HUES64 (cell line): ENCODE data around the gene PIGC.

Experiments
- H3K27ac ChIP-seq: 2 replicates; pipeline ENCODE4 v1.7.0; 2013; ENCODE audit warnings: low read depth, low read length, inconsistent platforms
- H3K27me3 ChIP-seq: 2 replicates; pipeline ENCODE4 v1.6.1; 2013; ENCODE audit warnings: mild to moderate bottlenecking, low read length; ENCODE audit not compliant: insufficient read depth
- H3K36me3 ChIP-seq: 2 replicates; pipeline ENCODE4 v1.6.1; 2013; ENCODE audit warnings: mild to moderate bottlenecking, low read length; ENCODE audit not compliant: insufficient read depth
- H3K4me1 ChIP-seq: 2 replicates; pipeline ENCODE4 v1.6.1; 2013; ENCODE audit warnings: mild to moderate bottlenecking, low read length, moderate library complexity; ENCODE audit not compliant: insufficient read depth
- H3K4me3 ChIP-seq: 2 replicates; pipeline ENCODE4 v1.5.1; 2013; ENCODE audit warnings: mild to moderate bottlenecking, low read length, moderate library complexity
- H3K9ac ChIP-seq: 2 replicates; pipeline ENCODE4 v1.6.1; 2013; ENCODE audit warnings: mild to moderate bottlenecking, low read depth, low read length
- H3K9me3 ChIP-seq: 2 replicates; pipeline ENCODE4 v1.6.1; 2013; ENCODE audit warnings: low read depth, low read length; ENCODE audit not compliant: insufficient read depth
- WGBS: fragments of 150-250, 120-280 bp; methylation state at CpG from one replicate; pipeline ENCODE4 v1.1.7; 2013; ENCODE audit warnings: missing lambda C conversion rate; 5-methylcytosine and 5-hydroxymethylcytosine counted together

PIGC gene

DNA sequence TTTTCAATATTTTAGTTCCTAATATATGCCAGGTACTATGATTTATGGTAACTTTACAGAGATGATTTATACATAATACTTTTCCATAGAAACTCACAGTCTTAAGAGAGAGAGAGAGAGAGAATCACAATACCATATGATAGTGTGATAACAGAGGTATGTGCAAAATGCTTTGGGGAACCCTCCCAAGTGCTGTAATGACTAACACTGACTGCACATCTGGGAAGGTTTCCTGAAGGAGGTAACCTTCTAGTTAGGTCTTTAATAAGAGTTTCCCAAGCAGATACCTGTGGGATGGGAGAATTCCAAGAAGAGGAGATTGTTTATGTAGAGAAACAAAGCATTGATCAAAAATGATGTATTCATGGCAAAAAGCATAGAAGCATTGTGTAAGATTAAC lies 34.6 kb upstream of the PIGC start:
- Histone ChIP-seq H3K27me3 (no peaks in the 10 kb centered on the region), H3K4me3 (no peak overlapping the region), H3K4me1 (no peaks in the 10 kb centered on the region; the same call in 1 of the 2 replicates), H3K9ac (no peak overlapping the region), H3K36me3 (no peaks in the 10 kb centered on the region), H3K9me3 (no peaks in the 10 kb centered on the region), H3K27ac (no peak overlapping the region)

DNA sequence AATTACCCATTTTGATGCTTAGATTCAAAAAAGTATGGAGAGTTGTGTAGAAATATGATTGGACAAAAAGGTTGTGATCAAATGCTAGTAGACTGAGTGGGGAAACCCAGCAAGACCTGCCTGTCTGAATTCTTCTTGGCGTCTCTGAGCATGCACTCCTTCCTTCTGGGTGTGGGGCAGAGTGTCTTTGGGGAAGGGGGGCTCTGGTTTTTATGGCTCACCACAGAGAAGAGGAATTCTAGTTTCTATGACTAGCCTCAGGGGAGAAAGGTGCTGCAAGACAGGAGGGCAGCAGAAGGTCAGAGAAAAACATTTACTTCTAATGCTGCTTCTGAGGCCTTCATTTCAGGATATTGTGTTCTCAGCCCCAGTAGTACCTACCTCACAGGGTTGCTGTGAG lies 33.9 kb upstream of the PIGC start:
- H3K9me3 ChIP-seq = no peaks in the 10 kb centered on the region
- no peak overlapping the region for H3K27ac ChIP-seq
- no peaks in the 10 kb centered on the region for H3K36me3 ChIP-seq
- no peaks in the 10 kb centered on the region; the same call in 1 of the 2 replicates for H3K4me1 ChIP-seq
- no peaks in the 10 kb centered on the region for H3K27me3 ChIP-seq
- no peak overlapping the region for H3K9ac ChIP-seq
- 89% methylated on average over 1 of the region's 1 CpG for WGBS
- no peak overlapping the region for H3K4me3 ChIP-seq

DNA sequence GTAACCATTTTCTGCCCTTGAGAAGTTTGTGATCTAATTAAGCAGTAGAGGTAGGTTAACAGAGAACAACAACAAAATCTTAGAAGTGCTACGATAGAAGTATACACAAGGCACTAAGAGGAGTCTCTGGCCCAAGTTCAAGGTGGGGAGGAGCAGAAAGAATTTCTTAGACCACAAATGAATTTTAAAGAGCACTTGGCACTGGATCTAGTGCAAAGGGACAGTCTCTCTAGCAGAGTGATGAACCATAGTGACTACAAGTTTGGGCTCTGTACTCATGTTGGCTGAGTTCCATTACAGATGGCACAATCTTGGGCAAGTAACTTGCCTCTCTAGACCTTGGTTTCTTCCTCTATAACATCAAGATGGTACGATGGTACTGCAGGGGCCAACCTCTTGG lies 33.3 kb upstream of the PIGC start:
- no peaks in the 10 kb centered on the region for H3K27me3 ChIP-seq
- no peaks in the 10 kb centered on the region for H3K36me3 ChIP-seq
- no peak overlapping the region for H3K9ac ChIP-seq
- no peak overlapping the region for H3K27ac ChIP-seq
- WGBS = 91% methylated on average over 2 of the region's 2 CpGs
- no peak overlapping the region for H3K4me3 ChIP-seq
- no peaks in the 10 kb centered on the region; the same call in 1 of the 2 replicates for H3K4me1 ChIP-seq
- H3K9me3 ChIP-seq = no peaks in the 10 kb centered on the region

DNA sequence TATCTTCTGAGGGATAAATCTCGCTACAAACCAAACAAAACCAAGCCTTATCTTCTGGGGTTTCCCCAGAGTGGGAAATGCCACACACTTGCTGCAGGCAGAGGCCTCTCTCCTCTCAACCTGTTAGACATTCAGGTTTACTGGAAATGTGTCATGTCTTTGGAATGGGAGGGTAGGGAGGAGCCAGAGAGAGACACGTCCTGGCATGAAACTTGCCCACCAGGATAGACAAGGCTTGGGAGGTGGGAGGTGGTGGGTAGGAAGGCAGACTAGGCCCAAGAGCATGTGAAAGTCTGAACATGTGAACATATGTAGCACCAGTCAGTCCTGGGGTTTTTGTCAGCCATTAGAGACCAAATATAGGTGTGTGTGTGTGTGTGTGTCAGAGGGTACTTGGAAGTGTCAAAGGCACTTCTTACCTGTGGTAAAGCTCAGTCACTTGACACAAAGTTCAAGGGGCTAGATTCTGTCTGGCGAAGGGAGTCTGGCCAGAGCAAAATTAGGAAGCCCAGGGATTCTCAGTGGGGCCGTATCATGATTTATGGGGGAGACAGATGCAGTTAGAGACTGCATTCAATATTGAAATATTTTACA lies 32.4 kb upstream of the PIGC start:
- Histone ChIP-seq H3K9ac (no peak overlapping the region), H3K9me3 (no peaks in the 10 kb centered on the region), H3K4me1 (no peaks in the 10 kb centered on the region; the same call in 1 of the 2 replicates), H3K27me3 (no peaks in the 10 kb centered on the region), H3K36me3 (no peaks in the 10 kb centered on the region), H3K27ac (no peak overlapping the region), H3K4me3 (no peak overlapping the region)
- 87% methylated on average over 4 of the region's 4 CpGs for WGBS

DNA sequence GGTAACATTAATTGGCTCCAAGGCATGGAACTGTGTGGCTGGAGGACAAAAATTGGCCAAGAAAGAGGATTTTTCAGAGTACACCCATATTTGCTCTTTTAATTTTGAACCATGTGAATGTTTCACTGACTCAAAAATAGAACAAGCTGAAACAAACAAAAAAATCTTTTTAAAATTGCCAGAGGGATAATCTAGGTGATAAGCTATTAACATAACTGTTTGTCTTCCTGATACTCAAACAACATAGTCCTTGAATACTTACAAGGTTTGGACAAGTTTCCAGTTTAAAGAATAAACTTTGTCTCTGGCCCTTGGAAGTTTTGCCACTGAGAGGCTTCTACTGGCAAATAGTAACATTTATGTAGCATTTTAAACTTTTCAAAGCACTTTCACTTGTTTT lies 30.0 kb upstream of the PIGC start:
- H3K27me3 ChIP-seq = no peaks in the 10 kb centered on the region

DNA sequence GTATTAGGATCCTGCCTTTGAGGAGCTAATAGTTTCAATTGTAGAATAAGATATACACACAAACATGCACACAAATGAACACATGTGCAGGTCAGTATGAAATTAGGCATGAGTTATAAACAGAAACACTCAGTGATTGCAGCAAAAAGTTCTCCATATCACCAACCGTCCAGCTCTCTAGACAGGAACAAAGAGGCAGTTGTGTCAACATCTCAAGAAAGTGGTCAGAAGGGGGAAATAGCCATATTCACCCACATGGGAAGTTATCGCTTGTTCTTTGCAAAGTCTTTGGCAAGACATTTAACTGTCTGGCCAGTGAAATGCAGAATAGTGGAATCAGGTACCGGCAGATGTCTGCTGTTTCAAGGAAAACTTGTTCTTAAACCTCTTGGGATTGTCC lies 29.4 kb upstream of the PIGC start:
- no peaks in the 10 kb centered on the region for H3K27me3 ChIP-seq
- H3K27ac ChIP-seq = no peak overlapping the region
- no peaks in the 10 kb centered on the region for H3K36me3 ChIP-seq
- no peaks in the 10 kb centered on the region for H3K9me3 ChIP-seq
- no peaks in the 10 kb centered on the region for H3K4me1 ChIP-seq
- no peak overlapping the region for H3K4me3 ChIP-seq
- no peak overlapping the region for H3K9ac ChIP-seq
- WGBS = 85% methylated on average over 3 of the region's 3 CpGs

More for the DNA sequence above, 30.0 kb upstream of the PIGC start:
- H3K36me3 ChIP-seq = no peaks in the 10 kb centered on the region
- no peak overlapping the region for H3K9ac ChIP-seq
- no peak overlapping the region for H3K4me3 ChIP-seq
- no peaks in the 10 kb centered on the region for H3K9me3 ChIP-seq
- no peak overlapping the region for H3K27ac ChIP-seq
- no peaks in the 10 kb centered on the region for H3K4me1 ChIP-seq

DNA sequence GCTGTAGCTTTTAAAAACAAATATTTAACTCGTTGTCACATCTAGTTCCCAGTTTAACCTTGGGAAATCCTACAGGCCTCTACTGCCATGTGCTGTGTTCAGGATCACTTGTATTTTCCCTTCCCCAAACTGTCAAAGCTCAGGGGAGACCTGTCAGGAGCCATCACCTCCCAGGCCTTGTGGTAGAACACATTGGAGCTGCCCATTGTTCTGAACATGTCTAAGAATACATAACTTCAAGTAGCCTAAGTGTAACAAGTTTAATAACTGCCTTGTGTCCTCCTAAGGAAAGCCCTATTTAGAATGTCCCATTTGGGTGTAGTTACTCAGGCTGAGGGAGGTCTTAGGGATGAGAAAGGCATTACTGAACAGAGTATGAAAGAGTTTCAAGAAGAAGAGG lies 28.6 kb upstream of the PIGC start:
- H3K4me3 ChIP-seq = no peak overlapping the region
- no peaks in the 10 kb centered on the region for H3K9me3 ChIP-seq
- WGBS = 91% methylated on average over 1 of the region's 1 CpG
- no peaks in the 10 kb centered on the region for H3K4me1 ChIP-seq
- no peak overlapping the region for H3K9ac ChIP-seq
- H3K27me3 ChIP-seq = no peaks in the 10 kb centered on the region
- no peaks in the 10 kb centered on the region for H3K36me3 ChIP-seq
- no peak overlapping the region for H3K27ac ChIP-seq

DNA sequence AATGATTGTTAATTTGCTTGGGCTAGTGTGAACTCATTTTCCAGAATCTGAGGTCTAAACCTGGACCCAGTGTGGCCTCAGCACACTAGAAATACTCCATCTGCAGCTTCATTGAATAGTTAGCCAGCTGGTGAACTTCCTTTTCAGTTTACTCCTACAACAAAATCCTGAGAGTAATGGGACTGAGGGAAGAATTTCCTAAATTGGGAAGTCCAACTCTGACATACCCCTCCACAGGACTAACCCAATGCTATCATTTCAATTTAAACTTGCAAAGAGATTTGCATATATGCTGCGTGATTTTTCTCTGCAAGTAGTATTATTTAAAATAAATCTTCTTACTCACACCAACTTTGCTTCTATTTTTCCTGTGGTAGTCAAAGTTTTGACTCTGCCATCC lies 27.8 kb upstream of the PIGC start:
- Histone ChIP-seq H3K4me1 (no peaks in the 10 kb centered on the region), H3K27me3 (no peaks in the 10 kb centered on the region), H3K36me3 (no peaks in the 10 kb centered on the region), H3K9me3 (no peaks in the 10 kb centered on the region), H3K9ac (no peak overlapping the region), H3K27ac (no peak overlapping the region), H3K4me3 (no peak overlapping the region)
- no CpG with 5 or more reads among the region's 1 CpG for WGBS

DNA sequence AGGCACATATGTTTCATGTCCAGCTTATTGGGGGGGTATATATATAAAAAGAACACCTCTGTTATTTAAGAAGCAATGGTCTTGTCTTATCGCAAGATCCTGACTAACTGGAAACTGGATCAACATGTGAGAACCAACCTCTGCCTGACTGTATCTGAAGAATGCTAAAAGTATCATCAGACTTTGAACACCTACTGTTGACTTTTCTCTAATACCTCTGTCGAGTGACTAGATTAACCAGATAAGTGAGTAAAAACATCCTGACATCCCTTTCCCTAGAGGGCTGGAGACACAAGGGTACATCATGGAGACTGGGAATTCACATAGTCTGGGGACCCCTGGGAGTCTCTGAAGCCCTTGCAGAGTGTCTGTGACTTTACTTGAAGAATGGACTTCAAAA lies 26.3 kb upstream of the PIGC start:
- WGBS = 92% methylated on average over 2 of the region's 2 CpGs
- no peaks in the 10 kb centered on the region for H3K4me1 ChIP-seq
- H3K36me3 ChIP-seq = no peaks in the 10 kb centered on the region
- H3K27ac ChIP-seq = no peak overlapping the region
- no peak overlapping the region for H3K9ac ChIP-seq
- no peaks in the 10 kb centered on the region for H3K27me3 ChIP-seq
- no peak overlapping the region for H3K4me3 ChIP-seq
- no peaks in the 10 kb centered on the region for H3K9me3 ChIP-seq

DNA sequence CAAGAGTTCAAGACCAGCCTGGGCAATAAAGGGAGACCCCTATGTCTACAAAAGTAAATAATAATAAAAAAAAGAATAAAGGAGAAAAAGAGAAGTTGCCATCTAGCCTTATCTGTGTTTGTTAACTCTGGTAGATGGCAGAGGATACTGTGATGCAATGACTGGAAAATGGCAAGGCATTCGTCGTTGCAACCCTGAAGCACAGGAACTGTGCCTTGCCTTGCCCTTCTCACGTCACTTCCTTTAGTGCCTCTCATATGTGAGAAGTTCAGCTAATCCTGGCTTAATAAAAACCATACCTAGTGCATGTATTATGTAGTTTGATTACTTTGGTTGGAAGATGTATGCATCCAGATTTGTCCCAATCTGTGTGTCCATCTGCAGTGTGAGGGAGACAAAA lies 25.8 kb upstream of the PIGC start:
- H3K27ac ChIP-seq = no peak overlapping the region
- no peak overlapping the region for H3K4me3 ChIP-seq
- 86% methylated on average over 3 of the region's 3 CpGs for WGBS

DNA sequence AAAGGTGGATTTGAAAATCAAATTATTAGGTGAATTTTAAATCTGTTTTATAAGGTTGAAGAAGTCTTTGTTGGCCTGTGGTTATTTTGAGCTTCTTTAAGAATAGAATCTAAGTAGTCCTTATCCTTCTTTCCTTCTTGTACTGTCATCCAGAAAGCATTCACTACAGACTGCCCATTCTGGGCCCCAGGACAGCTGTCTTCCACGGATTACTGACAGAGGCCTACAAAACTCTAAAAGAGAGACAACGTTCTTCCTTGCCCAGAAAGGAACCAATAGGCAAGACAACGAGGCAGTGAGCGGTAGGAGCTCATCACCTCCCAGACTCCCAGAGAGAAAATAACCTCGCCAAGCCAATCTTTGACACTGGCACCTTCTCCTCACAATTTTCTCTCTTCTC lies 24.4 kb upstream of the PIGC start:
- H3K27me3 ChIP-seq = no peaks in the 10 kb centered on the region
- WGBS = 91% methylated on average over 5 of the region's 5 CpGs
- H3K27ac ChIP-seq = no peak overlapping the region

More for the DNA sequence above, 25.8 kb upstream of the PIGC start:
- Histone ChIP-seq H3K9me3 (no peaks in the 10 kb centered on the region), H3K9ac (no peak overlapping the region), H3K4me1 (no peaks in the 10 kb centered on the region), H3K36me3 (no peaks in the 10 kb centered on the region), H3K27me3 (no peaks in the 10 kb centered on the region)

DNA sequence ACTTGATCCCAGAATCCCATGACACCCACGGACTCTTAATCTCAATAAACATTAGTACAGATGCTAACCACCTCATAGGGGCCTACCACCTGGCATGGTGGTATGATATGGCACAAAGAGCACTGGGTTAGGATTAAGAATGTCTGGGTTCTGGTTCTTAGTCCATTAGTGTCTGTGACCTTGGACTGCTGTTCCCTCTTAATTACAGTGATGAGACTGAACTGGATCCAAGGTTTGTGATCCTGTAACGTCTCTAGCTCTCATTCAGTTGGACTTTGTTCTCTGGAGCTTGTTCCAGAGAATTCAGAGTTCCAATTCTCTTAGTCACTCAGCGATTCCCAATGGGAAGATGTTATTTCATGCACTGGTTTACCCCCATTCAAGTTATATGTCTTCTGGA lies 23.6 kb upstream of the PIGC start:
- WGBS = 74% methylated on average over 2 of the region's 3 CpGs
- Histone ChIP-seq H3K9ac (no peak overlapping the region), H3K4me3 (no peak overlapping the region), H3K27ac (no peak overlapping the region), H3K4me1 (no peaks in the 10 kb centered on the region), H3K27me3 (no peaks in the 10 kb centered on the region), H3K36me3 (no peaks in the 10 kb centered on the region), H3K9me3 (no peaks in the 10 kb centered on the region)

More for the DNA sequence above, 24.4 kb upstream of the PIGC start:
- H3K36me3 ChIP-seq = no peaks in the 10 kb centered on the region
- H3K4me3 ChIP-seq = no peak overlapping the region
- no peaks in the 10 kb centered on the region for H3K9me3 ChIP-seq
- no peaks in the 10 kb centered on the region for H3K4me1 ChIP-seq
- no peak overlapping the region for H3K9ac ChIP-seq
